ENCODE results near the gene PRDX4.

DNA sequence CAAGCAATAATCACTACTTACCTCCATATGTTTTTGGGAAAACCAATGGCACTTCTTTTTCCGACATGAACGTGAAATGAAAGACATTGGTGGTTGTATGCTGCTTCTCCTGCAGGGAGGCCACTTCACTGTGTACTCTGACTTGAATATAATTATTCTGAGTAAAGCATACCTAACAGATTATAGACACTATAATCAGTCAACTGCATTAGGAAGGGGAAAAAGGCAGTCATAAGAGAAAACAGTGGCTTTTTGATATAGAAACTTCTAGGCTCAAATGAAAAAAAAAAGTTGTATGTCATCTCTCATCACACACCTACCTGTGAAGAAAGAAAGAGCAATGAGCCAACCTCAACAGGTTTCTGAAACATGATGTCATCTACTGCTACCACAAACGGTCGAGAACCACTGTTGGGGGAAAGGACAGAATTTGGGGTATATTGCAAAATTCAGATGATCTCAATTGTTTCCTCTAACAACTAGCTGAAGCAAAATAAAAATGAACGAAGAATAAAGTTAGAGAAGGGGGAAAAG, 37.4 kb downstream of the PRDX4 start:
- TF ChIP-seq, protein P1, sequence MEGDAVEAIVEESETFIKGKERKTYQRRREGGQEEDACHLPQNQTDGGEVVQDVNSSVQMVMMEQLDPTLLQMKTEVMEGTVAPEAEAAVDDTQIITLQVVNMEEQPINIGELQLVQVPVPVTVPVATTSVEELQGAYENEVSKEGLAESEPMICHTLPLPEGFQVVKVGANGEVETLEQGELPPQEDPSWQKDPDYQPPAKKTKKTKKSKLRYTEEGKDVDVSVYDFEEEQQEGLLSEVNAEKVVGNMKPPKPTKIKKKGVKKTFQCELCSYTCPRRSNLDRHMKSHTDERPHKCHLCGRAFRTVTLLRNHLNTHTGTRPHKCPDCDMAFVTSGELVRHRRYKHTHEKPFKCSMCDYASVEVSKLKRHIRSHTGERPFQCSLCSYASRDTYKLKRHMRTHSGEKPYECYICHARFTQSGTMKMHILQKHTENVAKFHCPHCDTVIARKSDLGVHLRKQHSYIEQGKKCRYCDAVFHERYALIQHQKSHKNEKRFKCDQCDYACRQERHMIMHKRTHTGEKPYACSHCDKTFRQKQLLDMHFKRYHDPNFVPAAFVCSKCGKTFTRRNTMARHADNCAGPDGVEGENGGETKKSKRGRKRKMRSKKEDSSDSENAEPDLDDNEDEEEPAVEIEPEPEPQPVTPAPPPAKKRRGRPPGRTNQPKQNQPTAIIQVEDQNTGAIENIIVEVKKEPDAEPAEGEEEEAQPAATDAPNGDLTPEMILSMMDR (IDR thresholded peaks at IDR 0.05) = no peak
- TF ChIP-seq POLR2A (IDR thresholded peaks at IDR 0.05) = no peak

All from upper lobe of left lung (tissue), 4 donors.